Activated effector memory CD4-positive, alpha-beta T cell treated with anti-CD3 and anti-CD28 coated beads, Interleukin-2, amount 50 U/mL, for 16 hours (primary cell): Measurements from ENCODE around the gene RNF180.

Experiments
- DNase-seq: peaks from one replicate; pipeline ENCODE4 v3.0.0-alpha.2; 2020

RNF180 gene

GRCh38 chr5:64165500-64166200, at the start of gene RNF180:
TSS of gene RNF180 (plus strand) at chr5:64165843. CDS start at chr5:64200808, 34,965 bp downstream.
- no peak for DNase-seq

- no peak for DNase-seq
Observed at GRCh38 chr5:64125521-64125920, 40.1 kb upstream of the RNF180 start.

- DNase-seq, result no peak
Observed at GRCh38 chr5:64126202-64126741, 39.4 kb upstream of the RNF180 start.

- DNase-seq, result no peak
Observed at GRCh38 chr5:64140018-64140417, 25.6 kb upstream of the RNF180 start.

- DNase-seq, result no peak
Observed at GRCh38 chr5:64144425-64145215, 21.0 kb upstream of the RNF180 start.

- no peak for DNase-seq
Observed at GRCh38 chr5:64145216-64145895, 20.3 kb upstream of the RNF180 start.

- no peak for DNase-seq
Observed at GRCh38 chr5:64147379-64147778, 18.3 kb upstream of the RNF180 start.

GRCh38 chr5:64147849-64148441, 17.7 kb upstream of the RNF180 start:
- no peak for DNase-seq

- no peak for DNase-seq
Observed at GRCh38 chr5:64149268-64149667, 16.4 kb upstream of the RNF180 start.

- no peak for DNase-seq
Observed at GRCh38 chr5:64149857-64150521, 15.7 kb upstream of the RNF180 start.

- no peak for DNase-seq
Observed at GRCh38 chr5:64156261-64156660, 9.4 kb upstream of the RNF180 start.

- no peak for DNase-seq
Observed at GRCh38 chr5:64158827-64159226, 6.8 kb upstream of the RNF180 start.

- DNase-seq, result no peak
Observed at GRCh38 chr5:64160201-64160600, 5.4 kb upstream of the RNF180 start.

GRCh38 chr5:64161420-64161819, 4.2 kb upstream of the RNF180 start:
- no peak for DNase-seq

- DNase-seq, result no peak
Observed at GRCh38 chr5:64163135-64163534, 2.5 kb upstream of the RNF180 start.

- no peak for DNase-seq
Observed at GRCh38 chr5:64163746-64164145, 1.9 kb upstream of the RNF180 start.

- no peak for DNase-seq
Observed at GRCh38 chr5:64164166-64164565, 1.5 kb upstream of the RNF180 start.

GRCh38 chr5:64165160-64165499, 513 bp upstream of the RNF180 start:
- DNase-seq, result no peak

- no peak for DNase-seq
Observed at GRCh38 chr5:64166201-64166959, 737 bp downstream of the RNF180 start.

GRCh38 chr5:64176301-64176700, 10.7 kb downstream of the RNF180 start:
- DNase-seq, result no peak

GRCh38 chr5:64180661-64181343, 15.2 kb downstream of the RNF180 start:
- no peak for DNase-seq
